Nephron progenitor cell (in vitro differentiated cells): ENCODE results near the gene APBA1.

ENCODE experiments used
- DNase-seq: peaks from one replicate; pipeline ENCODE4 v3.0.0; 2021
- H3K27ac Mint-ChIP-seq: 2 replicates; pipeline ENCODE4 v1.8.0; 2021; ENCODE audit warnings: mild to moderate bottlenecking, moderate library complexity, mixed read lengths
- H3K27me3 Mint-ChIP-seq: 2 replicates; pipeline ENCODE4 v1.8.0; 2021; ENCODE audit warnings: mild to moderate bottlenecking, low read depth, mixed read lengths; ENCODE audit not compliant: poor library complexity
- H3K36me3 Mint-ChIP-seq: 2 replicates; pipeline ENCODE4 v1.8.0; 2021; ENCODE audit warnings: low read depth, mixed read lengths
- H3K4me1 Mint-ChIP-seq: 2 replicates; pipeline ENCODE4 v1.8.0; 2021; ENCODE audit warnings: mixed read lengths
- H3K4me3 Mint-ChIP-seq: 2 replicates; pipeline ENCODE4 v1.8.0; 2021; ENCODE audit warnings: mild to moderate bottlenecking, moderate library complexity, mixed read lengths
- H3K9me3 Mint-ChIP-seq: 2 replicates; pipeline ENCODE4 v1.8.0; 2021; ENCODE audit warnings: mild to moderate bottlenecking, moderate library complexity, mixed read lengths
- TF ChIP-seq, protein P1 (sequence below): fragments of 200-600 bp; sonication (generic); IDR thresholded peaks from 2 replicates; pipeline ENCODE4 v1.5.0; 2021; ENCODE audit warnings: antibody characterized with exemption

The APBA1 gene

DNA sequence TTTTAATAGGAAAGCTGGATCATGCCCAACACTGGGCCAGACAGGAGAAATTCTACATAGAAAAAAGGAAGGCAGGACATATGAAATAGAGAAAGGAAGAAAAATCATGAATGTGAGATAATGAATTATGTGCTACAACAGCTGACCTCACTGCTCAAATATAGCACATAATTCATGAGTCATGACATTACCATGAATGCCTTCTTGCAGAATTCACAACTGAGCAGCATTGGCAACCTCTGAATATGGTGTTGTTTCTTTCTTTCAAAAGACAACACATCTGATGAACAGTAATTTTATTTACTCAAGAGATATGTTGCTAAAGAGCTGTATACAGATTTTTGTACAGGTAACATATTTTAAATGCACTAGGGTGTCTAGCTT, 34.4 kb downstream of the APBA1 start:
- no peak overlapping the region for H3K27ac Mint-ChIP-seq
- peaks cover 7% of the 10 kb centered on the region for H3K27me3 Mint-ChIP-seq
- DNase-seq: no peak
- TF ChIP-seq, protein P1, sequence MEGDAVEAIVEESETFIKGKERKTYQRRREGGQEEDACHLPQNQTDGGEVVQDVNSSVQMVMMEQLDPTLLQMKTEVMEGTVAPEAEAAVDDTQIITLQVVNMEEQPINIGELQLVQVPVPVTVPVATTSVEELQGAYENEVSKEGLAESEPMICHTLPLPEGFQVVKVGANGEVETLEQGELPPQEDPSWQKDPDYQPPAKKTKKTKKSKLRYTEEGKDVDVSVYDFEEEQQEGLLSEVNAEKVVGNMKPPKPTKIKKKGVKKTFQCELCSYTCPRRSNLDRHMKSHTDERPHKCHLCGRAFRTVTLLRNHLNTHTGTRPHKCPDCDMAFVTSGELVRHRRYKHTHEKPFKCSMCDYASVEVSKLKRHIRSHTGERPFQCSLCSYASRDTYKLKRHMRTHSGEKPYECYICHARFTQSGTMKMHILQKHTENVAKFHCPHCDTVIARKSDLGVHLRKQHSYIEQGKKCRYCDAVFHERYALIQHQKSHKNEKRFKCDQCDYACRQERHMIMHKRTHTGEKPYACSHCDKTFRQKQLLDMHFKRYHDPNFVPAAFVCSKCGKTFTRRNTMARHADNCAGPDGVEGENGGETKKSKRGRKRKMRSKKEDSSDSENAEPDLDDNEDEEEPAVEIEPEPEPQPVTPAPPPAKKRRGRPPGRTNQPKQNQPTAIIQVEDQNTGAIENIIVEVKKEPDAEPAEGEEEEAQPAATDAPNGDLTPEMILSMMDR: no peak
- H3K4me1 Mint-ChIP-seq: no peaks in the 10 kb centered on the region
- no peak overlapping the region for H3K4me3 Mint-ChIP-seq
- H3K9me3 Mint-ChIP-seq: no peaks in the 10 kb centered on the region
- no peaks in the 10 kb centered on the region for H3K36me3 Mint-ChIP-seq

DNA sequence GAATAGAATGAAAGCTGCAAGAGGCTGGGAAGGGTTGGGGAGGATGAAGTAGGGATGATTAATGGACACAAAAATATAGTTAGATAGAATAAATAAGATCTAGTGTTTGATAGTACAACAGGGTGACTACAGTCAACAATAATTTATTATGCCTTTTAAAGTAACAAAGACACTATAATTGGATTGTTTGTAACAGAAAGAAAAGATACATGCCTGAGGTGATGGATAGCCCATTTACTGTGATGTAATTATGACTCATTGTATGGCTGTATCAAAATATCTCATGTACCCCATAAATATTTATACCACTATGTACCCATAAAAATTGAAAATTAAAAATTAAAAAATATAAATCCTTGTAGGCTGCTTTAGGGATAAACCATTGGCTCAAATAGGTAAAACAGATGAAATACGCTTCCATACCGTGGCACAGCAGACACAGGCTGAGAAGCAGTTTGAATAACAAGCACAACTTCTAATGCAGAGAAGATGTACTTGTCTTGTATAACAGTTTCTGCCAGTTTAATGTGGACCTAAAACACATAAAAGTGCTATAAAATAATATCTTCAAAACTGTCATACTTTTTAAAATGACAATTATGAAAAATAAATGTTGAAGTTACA, 34.9 kb downstream of the APBA1 start:
- Mint-ChIP-seq H3K9me3 (no peaks in the 10 kb centered on the region), H3K27me3 (peaks cover 6% of the 10 kb centered on the region), H3K4me1 (no peaks in the 10 kb centered on the region), H3K4me3 (no peak overlapping the region), H3K36me3 (no peaks in the 10 kb centered on the region), H3K27ac (no peak overlapping the region)
- no peak for DNase-seq
- TF ChIP-seq, protein P1: no peak

- no peak for DNase-seq
- Mint-ChIP-seq H3K4me1 (no peaks in the 10 kb centered on the region), H3K27me3 (no peaks in the 10 kb centered on the region), H3K36me3 (no peaks in the 10 kb centered on the region), H3K27ac (no peak overlapping the region), H3K4me3 (no peak overlapping the region), H3K9me3 (no peaks in the 10 kb centered on the region)
- TF ChIP-seq, protein P1: no peak
Measured at GRCh38 chr9:69633716-69634115, 38.5 kb downstream of the APBA1 start.

GRCh38 chr9:69632768-69633167, 39.4 kb downstream of the APBA1 start:
- Mint-ChIP-seq H3K27ac (no peak overlapping the region), H3K27me3 (no peaks in the 10 kb centered on the region), H3K36me3 (no peaks in the 10 kb centered on the region), H3K4me3 (no peak overlapping the region), H3K4me1 (no peaks in the 10 kb centered on the region), H3K9me3 (no peaks in the 10 kb centered on the region)
- no peak for DNase-seq
- TF ChIP-seq, protein P1: no peak

DNA sequence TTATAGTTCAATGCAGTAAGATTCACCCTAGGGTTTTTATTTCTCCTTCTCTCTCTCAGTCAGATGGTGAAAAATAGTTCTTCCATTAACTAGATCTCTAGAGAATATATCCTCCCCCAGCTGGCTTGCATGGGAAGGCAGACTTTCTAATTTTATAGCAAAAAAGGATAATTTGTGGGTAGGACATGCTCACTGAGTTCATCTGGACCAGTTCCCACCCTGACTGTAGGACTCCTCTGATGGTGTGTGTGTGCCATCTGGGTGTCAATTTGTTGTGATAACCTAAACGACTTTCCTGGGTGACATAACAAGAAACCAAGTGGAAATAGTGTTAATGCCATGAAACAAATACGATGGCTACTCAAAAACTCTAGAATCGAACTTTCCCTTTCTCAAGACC, 44.9 kb downstream of the APBA1 start:
- Mint-ChIP-seq H3K27me3 (peaks cover 8% of the 10 kb centered on the region), H3K27ac (no peak overlapping the region), H3K9me3 (no peaks in the 10 kb centered on the region), H3K4me3 (no peak overlapping the region), H3K36me3 (no peaks in the 10 kb centered on the region), H3K4me1 (no peaks in the 10 kb centered on the region)
- no peak for DNase-seq
- TF ChIP-seq, protein P1: no peak

DNA sequence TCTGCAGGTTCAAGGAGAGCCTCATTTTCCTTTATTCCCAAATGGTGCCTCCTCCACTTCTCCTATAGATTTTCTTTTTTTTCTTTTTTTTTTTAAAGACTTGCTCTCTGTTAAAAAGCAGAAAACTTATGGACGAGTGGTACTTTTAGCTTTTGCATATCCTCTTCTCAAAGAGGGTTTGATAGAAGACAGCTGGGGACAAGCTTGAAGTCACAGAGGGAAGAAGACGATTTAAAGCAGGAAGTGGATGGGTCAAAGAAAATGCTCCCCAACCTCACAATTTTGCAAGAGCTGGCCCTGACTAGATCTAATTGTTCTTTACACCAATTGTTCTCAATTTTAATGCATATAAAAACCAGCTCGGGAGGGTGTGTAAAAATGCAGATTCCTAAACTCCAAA, 48.9 kb downstream of the APBA1 start:
- no peaks in the 10 kb centered on the region for H3K36me3 Mint-ChIP-seq
- no peak overlapping the region for H3K4me3 Mint-ChIP-seq
- no peaks in the 10 kb centered on the region for H3K9me3 Mint-ChIP-seq

More for the DNA sequence above, 48.9 kb downstream of the APBA1 start:
- no peak for DNase-seq
- Mint-ChIP-seq H3K4me1 (no peaks in the 10 kb centered on the region), H3K27ac (no peak overlapping the region), H3K27me3 (peaks cover 14% of the 10 kb centered on the region)
- TF ChIP-seq, protein P1: no peak
